Measurements from ENCODE around the gene PPOX.
A peak's percentile ranks its signal among the peaks of the same experiment; 100 is the strongest.

The PPOX gene

DNA sequence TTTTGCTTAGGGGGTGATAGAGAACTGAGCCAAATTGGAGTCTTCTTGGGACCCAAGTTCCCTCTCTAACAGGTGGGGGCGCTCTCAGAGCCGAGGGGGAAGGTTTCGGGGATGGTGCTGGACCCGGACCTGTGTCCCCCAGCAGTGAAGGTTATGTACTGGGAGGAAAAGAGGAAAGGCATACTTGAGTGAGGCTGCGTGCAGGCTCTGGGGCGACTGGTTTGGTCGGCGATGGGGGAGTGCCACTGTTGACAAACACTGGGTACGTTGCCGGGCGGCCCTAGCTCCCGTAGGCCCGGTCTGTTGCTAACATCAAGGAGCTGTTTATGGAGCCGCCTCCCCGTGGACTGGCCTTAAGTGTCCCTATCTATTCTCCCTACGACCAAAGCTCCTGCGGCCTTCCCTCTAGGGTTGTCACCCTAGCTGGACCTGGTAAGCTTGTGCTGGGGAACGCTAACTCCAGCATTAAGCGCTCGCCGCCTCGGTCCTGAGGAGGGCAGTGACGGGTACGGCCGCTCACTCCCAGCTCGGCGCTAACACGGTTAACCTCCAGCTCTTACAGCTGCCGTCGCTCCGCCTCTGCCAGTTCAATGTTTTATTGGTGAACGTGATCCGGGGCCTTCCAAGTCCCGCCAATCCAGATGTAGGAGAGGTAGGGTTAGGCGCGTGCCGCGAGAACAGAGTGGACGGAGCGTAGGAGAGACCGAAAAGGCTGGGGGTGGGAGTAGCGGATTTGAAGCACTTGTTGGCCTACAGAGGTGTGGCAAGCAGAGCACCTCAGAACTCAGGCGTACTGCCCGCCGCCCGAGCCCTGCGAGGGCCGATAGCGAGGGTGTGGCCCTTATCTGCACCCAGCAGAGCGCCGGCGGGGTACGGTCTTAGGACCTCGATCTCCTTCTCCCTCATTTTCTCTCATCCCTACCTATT, at the start of gene PPOX:
TSS of gene PPOX (plus strand) at position 685 of the 927 bp plus-strand sequence. CDS start 422 bp downstream, outside the sequence.
- peak; percentile 78 to 87 for DNase-seq (ENCODE audit: low read depth in 2 of 2)

GRCh38 chr1:161117759-161118581, 48.3 kb upstream of the PPOX start, which contains the start of the genes NIT1 and PFDN2:
TSS of gene NIT1 (plus strand) at chr1:161118105. CDS start at chr1:161118177, 72 bp downstream.
TSS of gene PFDN2 (minus strand) at chr1:161118037. CDS start at chr1:161118026, 11 bp downstream.
- DNase-seq (ENCODE audit: low read depth in 2 of 2): peak; percentile 71 to 77

DNA sequence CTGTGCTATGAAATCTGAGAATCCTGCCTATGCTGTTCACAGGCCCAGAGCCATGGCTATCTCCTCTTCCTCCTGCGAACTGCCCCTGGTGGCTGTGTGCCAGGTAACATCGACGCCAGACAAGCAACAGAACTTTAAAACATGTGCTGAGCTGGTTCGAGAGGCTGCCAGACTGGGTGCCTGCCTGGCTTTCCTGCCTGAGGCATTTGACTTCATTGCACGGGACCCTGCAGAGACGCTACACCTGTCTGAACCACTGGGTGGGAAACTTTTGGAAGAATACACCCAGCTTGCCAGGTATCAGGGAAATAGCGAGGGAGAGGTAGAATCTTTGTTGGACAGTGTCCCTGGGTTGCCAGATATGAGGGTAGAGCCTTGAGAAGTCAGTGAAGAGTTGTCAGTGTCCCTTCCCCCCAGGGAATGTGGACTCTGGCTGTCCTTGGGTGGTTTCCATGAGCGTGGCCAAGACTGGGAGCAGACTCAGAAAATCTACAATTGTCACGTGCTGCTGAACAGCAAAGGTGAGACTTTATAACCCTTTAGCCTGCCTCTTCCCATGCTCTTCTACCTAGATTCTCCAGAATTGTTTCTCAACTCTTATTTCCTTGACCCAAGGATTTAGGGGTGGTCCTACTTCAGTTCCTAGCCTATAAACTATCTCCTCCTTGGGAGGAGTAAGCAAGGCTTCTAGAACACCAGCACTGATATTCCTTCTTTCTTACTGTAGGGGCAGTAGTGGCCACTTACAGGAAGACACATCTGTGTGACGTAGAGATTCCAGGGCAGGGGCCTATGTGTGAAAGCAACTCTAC, 46.9 kb upstream of the PPOX start:
- peak; percentile 27 to 51 for DNase-seq (ENCODE audit: low read depth in 2 of 2)

- DNase-seq (ENCODE audit: low read depth in 2 of 2): no peak
Observed at GRCh38 chr1:161121042-161121650, 45.1 kb upstream of the PPOX start.

DNA sequence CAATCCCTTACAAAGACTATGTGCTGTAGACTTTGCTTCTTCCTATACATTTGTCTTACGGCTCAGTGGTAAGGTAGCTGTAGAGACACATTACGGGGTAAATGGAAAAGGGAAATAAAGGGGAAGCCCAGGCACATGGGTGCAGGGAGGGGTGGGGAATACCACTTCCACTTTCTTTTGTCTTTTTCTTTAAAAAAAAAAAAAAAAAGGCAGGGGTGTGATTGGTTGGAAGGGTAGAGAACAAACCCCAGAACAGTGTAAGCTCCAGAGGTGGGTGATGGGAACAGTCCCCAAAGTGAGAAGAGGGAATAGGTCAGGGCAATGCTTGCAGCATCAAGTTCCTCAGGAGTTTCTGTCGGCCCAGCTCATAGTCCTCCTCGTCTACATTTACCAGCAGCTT, 44.4 kb upstream of the PPOX start:
- DNase-seq (ENCODE audit: low read depth in 2 of 2): no peak

- DNase-seq (ENCODE audit: low read depth in 2 of 2): no peak
Observed at GRCh38 chr1:161122967-161123366, 43.3 kb upstream of the PPOX start.

- DNase-seq (ENCODE audit: low read depth in 2 of 2): no peak
Observed at GRCh38 chr1:161127649-161128048, 38.6 kb upstream of the PPOX start.

GRCh38 chr1:161128591-161129420, 37.4 kb upstream of the PPOX start:
- no peak for DNase-seq (ENCODE audit: low read depth in 2 of 2)

DNA sequence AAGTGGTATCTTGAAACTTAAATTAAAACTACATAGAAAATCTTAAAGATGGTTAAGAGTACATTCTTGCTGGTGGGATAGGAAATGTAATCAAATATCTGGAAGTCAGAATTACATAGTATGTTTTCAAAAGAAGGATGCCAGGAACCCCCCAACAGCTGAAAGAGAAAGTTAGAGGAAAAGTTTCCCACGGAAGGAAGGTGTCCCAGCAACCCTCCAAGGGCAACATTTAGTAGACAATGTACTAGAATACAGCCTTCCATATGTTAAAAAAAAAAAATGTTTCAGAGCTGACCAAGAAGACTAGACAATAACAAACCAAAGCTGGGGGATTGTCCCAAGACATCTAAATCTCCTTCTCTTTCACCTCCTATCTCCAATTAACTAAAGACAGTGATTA, 36.0 kb upstream of the PPOX start:
- no peak for DNase-seq (ENCODE audit: low read depth in 2 of 2)

- DNase-seq (ENCODE audit: low read depth in 2 of 2): no peak
Observed at GRCh38 chr1:161131523-161132409, 34.5 kb upstream of the PPOX start.

- peak; percentile 81 to 88 for DNase-seq (ENCODE audit: low read depth in 2 of 2)
Observed at GRCh38 chr1:161132410-161133219, 33.6 kb upstream of the PPOX start, which contains the start of gene DEDD. TSS of gene DEDD (minus strand) at chr1:161132667. CDS start at chr1:161124462, 8,205 bp downstream.

GRCh38 chr1:161133220-161133740, 32.9 kb upstream of the PPOX start:
- DNase-seq (ENCODE audit: low read depth in 2 of 2): no peak

GRCh38 chr1:161137881-161138280, 28.3 kb upstream of the PPOX start:
- DNase-seq (ENCODE audit: low read depth in 2 of 2): no peak

- DNase-seq (ENCODE audit: low read depth in 2 of 2): no peak
Observed at GRCh38 chr1:161138431-161138830, 27.8 kb upstream of the PPOX start.

DNA sequence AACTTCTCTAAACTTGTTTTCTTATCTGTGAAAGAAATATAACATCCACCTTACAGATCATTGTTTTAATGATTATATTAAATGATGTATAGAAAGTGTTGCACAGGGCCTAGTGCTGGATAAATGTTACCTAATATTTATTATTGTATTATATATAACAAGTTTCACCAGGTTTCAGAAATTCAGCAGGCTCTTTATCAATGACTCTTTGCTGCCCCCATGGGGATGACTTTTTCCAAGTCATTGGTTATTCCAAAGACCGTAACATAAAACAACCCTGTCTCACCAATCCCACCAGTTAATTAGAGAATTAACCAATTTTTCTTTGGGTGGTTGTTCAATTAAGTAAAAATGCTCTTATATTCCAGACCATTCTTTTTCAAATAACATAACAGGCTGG, 26.5 kb upstream of the PPOX start:
- DNase-seq (ENCODE audit: low read depth in 2 of 2): no peak

- DNase-seq (ENCODE audit: low read depth in 2 of 2): no peak
Observed at GRCh38 chr1:161140755-161141400, 25.3 kb upstream of the PPOX start.

DNA sequence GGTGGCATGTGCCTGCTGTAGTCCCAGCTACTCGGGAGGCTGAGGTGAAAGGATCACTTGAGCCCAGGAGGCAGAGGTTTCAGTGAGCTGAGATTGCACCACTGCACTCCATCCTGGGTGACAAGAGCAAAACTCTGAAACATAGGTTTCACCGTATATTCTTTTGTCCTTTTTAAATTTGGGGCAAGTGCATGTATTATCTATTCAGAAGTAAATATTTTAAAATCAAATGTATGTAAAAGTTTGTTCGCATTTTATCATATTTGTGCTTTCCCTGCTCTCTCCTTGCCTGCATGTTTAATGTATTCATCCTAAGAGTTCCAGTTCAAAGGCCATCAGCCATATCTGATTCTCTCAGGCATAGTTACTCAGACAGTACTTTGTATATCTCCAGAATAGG, 20.4 kb upstream of the PPOX start:
- no peak for DNase-seq (ENCODE audit: low read depth in 2 of 2)

Measured in stimulated activated CD8-positive, alpha-beta memory T cell treated with anti-CD3 and anti-CD28 coated beads, Interleukin-15, amount 100 ng/mL, for 4 hours (primary cell).